COLO668 (cell line): Measurements from ENCODE around the gene SPPL2A.
"Not testable (repeated sequence)": the region's sequence is repeated elsewhere in the genome, so short reads cannot be mapped to it uniquely, and the experiment has no call there.

Source experiments
- DNase-seq: peaks from one replicate; lab custom pipeline; 2025; ENCODE audit not compliant: unreplicated experiment; lab: John Stamatoyannopoulos, UW

The SPPL2A gene

GRCh38 chr15:50765195-50765967, at the start of gene SPPL2A:
Gene SPPL2A (minus strand): TSS chr15:50765706. CDS start chr15:50765533, 173 bp downstream.
- DNase-seq: peak; percentile 88

- no peak for DNase-seq
Measured at GRCh38 chr15:50814634-50815033, 49.1 kb upstream of the SPPL2A start.

GRCh38 chr15:50813865-50814264, 48.4 kb upstream of the SPPL2A start:
- no peak for DNase-seq

GRCh38 chr15:50813089-50813488, 47.6 kb upstream of the SPPL2A start:
- DNase-seq: no peak

GRCh38 chr15:50812181-50812506, 46.6 kb upstream of the SPPL2A start:
- not testable (repeated sequence) for DNase-seq

- DNase-seq: not testable (repeated sequence)
Measured at GRCh38 chr15:50811461-50812180, 46.1 kb upstream of the SPPL2A start.

- DNase-seq: no peak
Measured at GRCh38 chr15:50810128-50810527, 44.6 kb upstream of the SPPL2A start.

- no peak for DNase-seq
Measured at GRCh38 chr15:50808728-50809127, 43.2 kb upstream of the SPPL2A start.

GRCh38 chr15:50803479-50804180, 38.1 kb upstream of the SPPL2A start:
- no peak for DNase-seq

GRCh38 chr15:50800715-50801114, 35.2 kb upstream of the SPPL2A start:
- no peak for DNase-seq

- DNase-seq: no peak
Measured at GRCh38 chr15:50798684-50799083, 33.2 kb upstream of the SPPL2A start.

GRCh38 chr15:50797926-50798325, 32.4 kb upstream of the SPPL2A start:
- no peak for DNase-seq

- no peak for DNase-seq
Measured at GRCh38 chr15:50791486-50791885, 26.0 kb upstream of the SPPL2A start.

- DNase-seq: no peak
Measured at GRCh38 chr15:50790778-50791453, 25.4 kb upstream of the SPPL2A start.

- DNase-seq: no peak
Measured at GRCh38 chr15:50786871-50787270, 21.4 kb upstream of the SPPL2A start.

GRCh38 chr15:50786438-50786837, 20.9 kb upstream of the SPPL2A start:
- DNase-seq: no peak

GRCh38 chr15:50783895-50784294, 18.4 kb upstream of the SPPL2A start:
- DNase-seq: no peak

GRCh38 chr15:50783411-50783810, 17.9 kb upstream of the SPPL2A start:
- DNase-seq: no peak

GRCh38 chr15:50778086-50778485, 12.6 kb upstream of the SPPL2A start:
- DNase-seq: no peak

- no peak for DNase-seq
Measured at GRCh38 chr15:50777042-50777441, 11.5 kb upstream of the SPPL2A start.

GRCh38 chr15:50774450-50774849, 8.9 kb upstream of the SPPL2A start:
- no peak for DNase-seq
